ENCODE measurements around the gene ZNF274.

ZNF274 gene

DNA sequence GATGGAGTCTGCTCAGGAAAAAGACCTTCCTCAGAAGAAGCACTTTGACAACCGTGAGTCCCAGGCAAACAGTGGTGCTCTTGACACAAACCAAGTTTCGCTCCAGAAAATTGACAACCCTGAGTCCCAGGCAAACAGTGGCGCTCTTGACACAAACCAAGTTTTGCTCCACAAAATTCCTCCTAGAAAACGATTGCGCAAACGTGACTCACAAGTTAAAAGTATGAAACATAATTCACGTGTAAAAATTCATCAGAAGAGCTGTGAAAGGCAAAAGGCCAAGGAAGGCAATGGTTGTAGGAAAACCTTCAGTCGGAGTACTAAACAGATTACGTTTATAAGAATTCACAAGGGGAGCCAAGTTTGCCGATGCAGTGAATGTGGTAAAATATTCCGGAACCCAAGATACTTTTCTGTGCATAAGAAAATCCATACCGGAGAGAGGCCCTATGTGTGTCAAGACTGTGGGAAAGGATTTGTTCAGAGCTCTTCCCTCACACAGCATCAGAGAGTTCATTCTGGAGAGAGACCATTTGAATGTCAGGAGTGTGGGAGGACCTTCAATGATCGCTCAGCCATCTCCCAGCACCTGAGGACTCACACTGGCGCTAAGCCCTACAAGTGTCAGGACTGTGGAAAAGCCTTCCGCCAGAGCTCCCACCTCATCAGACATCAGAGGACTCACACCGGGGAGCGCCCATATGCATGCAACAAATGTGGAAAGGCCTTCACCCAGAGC, 29.6 kb downstream of the ZNF274 start:
- TF ChIP-seq, protein P1, sequence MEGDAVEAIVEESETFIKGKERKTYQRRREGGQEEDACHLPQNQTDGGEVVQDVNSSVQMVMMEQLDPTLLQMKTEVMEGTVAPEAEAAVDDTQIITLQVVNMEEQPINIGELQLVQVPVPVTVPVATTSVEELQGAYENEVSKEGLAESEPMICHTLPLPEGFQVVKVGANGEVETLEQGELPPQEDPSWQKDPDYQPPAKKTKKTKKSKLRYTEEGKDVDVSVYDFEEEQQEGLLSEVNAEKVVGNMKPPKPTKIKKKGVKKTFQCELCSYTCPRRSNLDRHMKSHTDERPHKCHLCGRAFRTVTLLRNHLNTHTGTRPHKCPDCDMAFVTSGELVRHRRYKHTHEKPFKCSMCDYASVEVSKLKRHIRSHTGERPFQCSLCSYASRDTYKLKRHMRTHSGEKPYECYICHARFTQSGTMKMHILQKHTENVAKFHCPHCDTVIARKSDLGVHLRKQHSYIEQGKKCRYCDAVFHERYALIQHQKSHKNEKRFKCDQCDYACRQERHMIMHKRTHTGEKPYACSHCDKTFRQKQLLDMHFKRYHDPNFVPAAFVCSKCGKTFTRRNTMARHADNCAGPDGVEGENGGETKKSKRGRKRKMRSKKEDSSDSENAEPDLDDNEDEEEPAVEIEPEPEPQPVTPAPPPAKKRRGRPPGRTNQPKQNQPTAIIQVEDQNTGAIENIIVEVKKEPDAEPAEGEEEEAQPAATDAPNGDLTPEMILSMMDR (IDR thresholded peaks at IDR 0.05; ENCODE audit: insufficient read depth, low read depth, low read length, missing control alignments): no peak
- DNase-seq (ENCODE audit: low read depth): no peak
- no peak overlapping the region for H3K4me3 ChIP-seq (ENCODE audit: low read depth, low read length)

DNA sequence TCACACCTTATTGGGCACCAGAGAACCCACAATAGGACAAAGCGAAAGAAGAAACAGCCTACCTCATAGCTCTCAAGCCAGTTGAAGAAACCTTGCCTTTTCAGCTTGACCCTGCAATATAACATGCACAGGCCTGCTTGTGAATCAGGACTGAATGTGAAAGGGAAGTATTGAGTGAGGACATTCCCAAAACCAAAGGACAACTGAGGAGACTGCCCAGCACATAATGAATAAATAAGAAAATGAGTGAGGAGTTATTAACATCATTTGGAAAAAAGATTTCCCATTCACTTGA, 30.2 kb downstream of the ZNF274 start:
- no peak for DNase-seq (ENCODE audit: low read depth)
- TF ChIP-seq, protein P1 (IDR thresholded peaks at IDR 0.05; ENCODE audit: insufficient read depth, low read depth, low read length, missing control alignments): no peak
- H3K4me3 ChIP-seq (ENCODE audit: low read depth, low read length): no peak overlapping the region

DNA sequence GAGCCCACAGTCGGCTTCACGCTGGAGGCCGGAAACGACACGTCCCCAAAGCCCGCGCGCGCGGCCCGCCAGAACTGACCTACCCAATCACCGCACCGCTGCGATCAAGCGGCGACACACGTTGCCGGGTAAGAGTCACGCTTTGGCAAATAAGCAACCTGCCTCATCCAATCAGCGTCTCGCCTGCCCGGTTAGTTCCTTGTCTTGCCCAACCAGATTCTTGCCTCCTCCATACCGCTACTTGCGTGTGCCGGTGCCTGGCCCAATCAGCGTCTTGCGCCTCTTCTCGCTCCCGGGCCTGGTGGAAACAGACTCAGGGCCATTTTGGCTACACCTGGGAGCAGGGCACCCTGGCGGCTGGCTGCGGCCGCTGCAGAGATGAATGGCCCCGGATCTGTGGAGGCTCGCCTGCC, 34.2 kb downstream of the ZNF274 start:
- TF ChIP-seq, protein P1 (IDR thresholded peaks at IDR 0.05; ENCODE audit: insufficient read depth, low read depth, low read length, missing control alignments): no peak
- H3K4me3 ChIP-seq (ENCODE audit: low read depth, low read length): no peak overlapping the region
- DNase-seq (ENCODE audit: low read depth): no peak

DNA sequence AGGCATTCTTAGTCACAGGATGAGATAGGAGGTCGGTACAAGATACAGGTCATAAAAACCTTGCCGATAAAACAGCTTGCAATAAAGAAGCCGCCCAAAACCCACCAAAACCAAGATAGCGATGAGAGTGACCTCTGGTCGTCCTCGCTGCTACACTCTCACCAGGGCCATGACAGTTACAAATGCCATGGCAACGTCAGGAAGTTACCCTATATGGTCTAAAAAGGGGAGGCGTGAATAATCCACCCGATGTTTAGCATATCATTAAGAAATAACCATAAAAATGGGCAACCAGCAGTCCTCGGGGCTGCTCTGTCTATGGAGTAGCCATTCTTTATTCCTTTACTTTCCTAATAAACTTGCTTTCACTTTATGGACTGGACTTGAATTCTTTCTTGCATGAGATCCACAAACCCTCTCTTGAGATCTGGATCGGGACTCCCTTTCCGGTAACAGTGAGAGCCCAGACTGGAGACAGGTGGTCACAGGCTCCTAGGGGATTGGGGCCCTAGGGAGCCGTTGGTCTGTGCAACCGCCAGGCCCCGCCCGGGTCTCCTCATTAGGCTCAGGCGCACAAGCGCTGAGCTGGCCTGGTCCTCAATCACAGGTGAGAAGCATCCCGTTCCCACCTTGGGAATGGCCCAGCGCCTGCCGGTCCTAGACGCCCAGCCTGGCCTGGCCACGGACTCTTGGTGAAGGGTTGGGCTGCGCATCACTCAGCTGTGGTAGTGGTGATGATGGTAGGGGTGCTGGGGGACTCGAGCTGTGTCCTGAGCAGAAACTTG, 34.9 kb downstream of the ZNF274 start:
- TF ChIP-seq, protein P1 (IDR thresholded peaks at IDR 0.05; ENCODE audit: insufficient read depth, low read depth, low read length, missing control alignments): no peak
- H3K4me3 ChIP-seq (ENCODE audit: low read depth, low read length): no peak overlapping the region
- no peak for DNase-seq (ENCODE audit: low read depth)

DNA sequence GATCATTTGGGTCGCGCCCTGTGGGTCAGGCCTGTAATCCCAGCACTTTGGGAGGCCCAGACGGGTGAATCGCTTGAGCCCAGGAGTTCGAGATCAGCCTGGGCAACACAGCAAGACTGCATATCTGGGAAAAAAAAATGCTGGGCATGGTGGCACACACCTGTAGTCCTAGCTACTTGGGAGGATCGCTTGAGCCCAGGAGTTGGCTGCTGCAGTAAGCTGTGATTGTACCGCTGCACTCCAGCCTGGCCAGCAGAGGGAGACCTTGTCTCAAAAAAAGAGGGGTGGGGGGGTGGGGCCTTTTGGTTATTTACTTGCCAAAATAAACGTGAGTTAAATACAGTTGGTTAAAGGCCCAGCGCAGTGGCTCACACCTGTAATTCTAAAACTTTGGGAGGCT, 36.0 kb downstream of the ZNF274 start:
- peak; percentile 56 for DNase-seq (ENCODE audit: low read depth)
- H3K4me3 ChIP-seq (ENCODE audit: low read depth, low read length): no peak overlapping the region
- TF ChIP-seq, protein P1 (IDR thresholded peaks at IDR 0.05; ENCODE audit: insufficient read depth, low read depth, low read length, missing control alignments): peak; percentile 22

DNA sequence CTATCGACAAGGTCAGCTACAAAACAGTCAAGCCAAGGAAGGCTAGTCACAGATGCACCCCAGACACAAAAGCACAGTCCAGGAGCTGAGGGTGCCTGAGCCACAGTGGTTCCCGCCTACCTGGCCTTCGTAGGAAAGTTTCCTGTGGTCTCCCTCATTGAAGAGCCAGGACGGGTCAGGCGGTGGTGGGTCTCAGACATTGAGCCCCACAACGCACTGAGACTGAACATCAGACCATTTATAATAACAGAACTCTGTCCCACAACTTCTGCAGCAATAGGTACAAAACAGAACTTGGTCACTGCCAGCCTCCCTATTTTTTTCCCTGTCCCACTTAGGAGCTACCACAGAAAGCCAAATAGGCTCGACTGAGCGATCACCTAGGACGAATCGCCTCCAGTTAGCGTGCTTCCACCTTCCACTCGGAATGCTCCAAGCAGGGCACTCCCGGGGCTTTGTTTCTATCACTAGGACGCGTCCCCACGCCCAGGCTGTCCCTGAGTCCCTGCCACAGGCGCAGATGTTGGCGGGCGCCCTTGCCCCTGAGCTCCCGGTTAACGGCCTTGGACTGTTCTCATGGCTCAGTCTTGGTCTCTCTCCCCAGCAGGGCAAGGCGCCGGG, 45.2 kb downstream of the ZNF274 start:
- DNase-seq (ENCODE audit: low read depth): peak; percentile 10
- TF ChIP-seq, protein P1 (IDR thresholded peaks at IDR 0.05; ENCODE audit: insufficient read depth, low read depth, low read length, missing control alignments): no peak

More for the DNA sequence above, 45.2 kb downstream of the ZNF274 start:
- peak overlapping the region; percentile 89 for H3K4me3 ChIP-seq (ENCODE audit: low read depth, low read length)

All from GM12865 (cell line).